Measurements from ENCODE around the gene CD302. TPM values are rescaled to one million over a fixed set of nuclear protein-coding genes. Genes with fewer than 3 reads are reported as not detected.

Gene CD302
- total and polyA plus RNA-seq, 2 of the 8 experiments (the other 6 are each of a cell fraction or from before 2014, with no cell fraction given): 0.76 to 0.79 TPM

DNA sequence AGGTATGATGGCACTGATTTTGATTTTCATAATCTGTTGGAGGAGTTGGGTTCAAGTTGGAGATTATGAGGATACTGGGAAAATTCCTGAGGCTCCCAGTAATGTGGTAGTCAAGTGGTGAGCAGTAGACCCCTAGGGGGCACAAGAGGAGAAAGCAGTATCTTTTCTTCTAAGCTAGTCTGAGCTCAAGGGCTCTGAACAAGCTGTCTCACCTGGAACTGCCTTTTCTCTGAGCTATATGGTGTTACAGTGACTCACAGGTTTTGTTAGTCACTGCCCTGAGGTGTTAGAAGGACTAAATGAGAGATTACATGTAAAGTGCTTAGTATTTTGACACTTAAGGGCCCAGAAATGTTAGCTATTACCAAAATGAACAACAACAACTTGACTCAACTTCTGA is 42.2 kb downstream of the CD302 start:
- H3K14ac ChIP-seq (ENCODE audit: insufficient read length): no peak overlapping the region
- no peak overlapping the region for H3K9ac ChIP-seq (replicated peaks in 1 of 4; ENCODE audit: extremely low read depth in 1 of 4, low read depth in 3 of 4, low read length in 3 of 4)
- peak in 1 of 2 experiments; percentile 25 for DNase-seq (ENCODE audit: low read depth in 1 of 2, low spot score in 2 of 2)

More for the DNA sequence above, 42.2 kb downstream of the CD302 start:
- ChIA-PET POLR2A (ENCODE audit: partially characterized antibody) (interaction anchor here (0.8 to 1.6 kb wide), 6 partner anchors 9 to 43 kb away, joined by 3 to 5 read pairs (median 3); partner anchors contain the start of gene MARCHF7), CTCF (ENCODE audit: partially characterized antibody) (interaction anchor here (0.5 to 5.0 kb wide), 20 partner anchors 9 to 409 kb away, joined by 3 to 27 read pairs (median 4); no protein-coding TSS in a partner anchor)
- Histone ChIP-seq H3K4ac (replicated peaks; ENCODE audit: insufficient read length, low read depth, low read length) (no peak overlapping the region), H2AK5ac (ENCODE audit: low read depth, low read length) (no peak overlapping the region), H3K56ac (replicated peaks; ENCODE audit: insufficient read length, low read depth, low read length) (no peak overlapping the region), H2BK20ac (ENCODE audit: low read length) (no peak overlapping the region), H3K23ac (ENCODE audit: insufficient read length) (no peak overlapping the region), H3K18ac (ENCODE audit: extremely low read depth, low read length) (no peak overlapping the region), H2BK5ac (ENCODE audit: low read depth, low read length) (no peak overlapping the region), H4K5ac (ENCODE audit: insufficient read length, low read depth, low read length) (no peak overlapping the region), H3K23me2 (ENCODE audit: low read depth, low read length) (no peaks in the 10 kb centered on the region; the same call in 1 of the 2 replicates), H3K4me1 (replicated peaks in 1 of 4; ENCODE audit: control insufficient read depth in 3 of 4, insufficient read depth in 4 of 4, low read length in 3 of 4) (no peaks in the 10 kb centered on the region), H3K4me2 (ENCODE audit: insufficient read depth in 1 of 2, low read depth in 2 of 2, low read length in 2 of 2) (no peak overlapping the region), H3K4me3 (ENCODE audit: extremely low read depth in 1 of 4, insufficient read depth in 2 of 4, low read depth in 3 of 4, low read length in 4 of 4) (no peak overlapping the region), H4K8ac (ENCODE audit: extremely low read depth, insufficient read depth, low read length) (no peak overlapping the region), H4K91ac (replicated peaks; ENCODE audit: insufficient read length, low read length) (no peak overlapping the region), H3K36me3 (ENCODE audit: control insufficient read depth in 2 of 4, insufficient read depth in 4 of 4, low read length in 3 of 4) (peaks cover 7 to 66% (median 33%) of the 10 kb centered on the region in 4 experiments), H2BK120ac (replicated peaks; ENCODE audit: low read depth, low read length) (no peak overlapping the region), H2BK12ac (ENCODE audit: low read depth, low read length) (no peak overlapping the region), H3K27ac (ENCODE audit: low read depth, low read length) (no peak overlapping the region), H3K27me3 (replicated peaks in 1 of 4; ENCODE audit: control insufficient read depth in 3 of 4, extremely low read depth in 1 of 4, insufficient read depth in 3 of 4, low read length in 3 of 4) (no peaks in the 10 kb centered on the region), H3K9me3 (ENCODE audit: insufficient read depth in 2 of 2, low read depth in 1 of 2, low read length in 1 of 2) (no peaks in the 10 kb centered on the region), H2AFZ (ENCODE audit: low read length) (no peak overlapping the region), H2BK15ac (ENCODE audit: low read length) (no peak overlapping the region), H4K20me1 (replicated peaks in 1 of 2; ENCODE audit: control insufficient read depth in 1 of 2, insufficient read depth in 2 of 2, low read length in 2 of 2) (peaks cover 4 to 5% of the 10 kb centered on the region in 2 experiments), H3K79me2 (ENCODE audit: control insufficient read depth in 1 of 2, insufficient read depth in 2 of 2, low read length in 2 of 2) (peaks cover 0 to 51% of the 10 kb centered on the region in 2 experiments; a peak in 2 of 4 replicates), H3K79me1 (ENCODE audit: low read depth, low read length) (no peaks in the 10 kb centered on the region; the same call in 1 of the 2 replicates)
- TF ChIP-seq TEAD4 (IDR thresholded peaks at IDR 0.05; ENCODE audit: low read depth, low read length) (0 out of 2 replicates have a peak, but pooled peaks have one; percentile 12), POU5F1 (IDR thresholded peaks at IDR 0.05; ENCODE audit: low read depth, low read length) (no peak), RAD21 (IDR thresholded peaks at IDR 0.05 in 1 of 2, conservative IDR thresholded peaks at IDR 0.05 in 1 of 2; ENCODE audit: low read depth in 2 of 2, low read length in 2 of 2) (peak; percentile 62 to 70), CTBP2 (IDR thresholded peaks at IDR 0.05; ENCODE audit: borderline replicate concordance, insufficient read depth, insufficient read length, low read length) (no peak), YY1 (IDR thresholded peaks at IDR 0.05; ENCODE audit: low read depth, low read length) (no peak)
- TF ChIP-seq, protein P1, sequence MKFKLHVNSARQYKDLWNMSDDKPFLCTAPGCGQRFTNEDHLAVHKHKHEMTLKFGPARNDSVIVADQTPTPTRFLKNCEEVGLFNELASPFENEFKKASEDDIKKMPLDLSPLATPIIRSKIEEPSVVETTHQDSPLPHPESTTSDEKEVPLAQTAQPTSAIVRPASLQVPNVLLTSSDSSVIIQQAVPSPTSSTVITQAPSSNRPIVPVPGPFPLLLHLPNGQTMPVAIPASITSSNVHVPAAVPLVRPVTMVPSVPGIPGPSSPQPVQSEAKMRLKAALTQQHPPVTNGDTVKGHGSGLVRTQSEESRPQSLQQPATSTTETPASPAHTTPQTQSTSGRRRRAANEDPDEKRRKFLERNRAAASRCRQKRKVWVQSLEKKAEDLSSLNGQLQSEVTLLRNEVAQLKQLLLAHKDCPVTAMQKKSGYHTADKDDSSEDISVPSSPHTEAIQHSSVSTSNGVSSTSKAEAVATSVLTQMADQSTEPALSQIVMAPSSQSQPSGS (IDR thresholded peaks at IDR 0.05; ENCODE audit: low read length): no peak
- TF ChIP-seq, protein P2, sequence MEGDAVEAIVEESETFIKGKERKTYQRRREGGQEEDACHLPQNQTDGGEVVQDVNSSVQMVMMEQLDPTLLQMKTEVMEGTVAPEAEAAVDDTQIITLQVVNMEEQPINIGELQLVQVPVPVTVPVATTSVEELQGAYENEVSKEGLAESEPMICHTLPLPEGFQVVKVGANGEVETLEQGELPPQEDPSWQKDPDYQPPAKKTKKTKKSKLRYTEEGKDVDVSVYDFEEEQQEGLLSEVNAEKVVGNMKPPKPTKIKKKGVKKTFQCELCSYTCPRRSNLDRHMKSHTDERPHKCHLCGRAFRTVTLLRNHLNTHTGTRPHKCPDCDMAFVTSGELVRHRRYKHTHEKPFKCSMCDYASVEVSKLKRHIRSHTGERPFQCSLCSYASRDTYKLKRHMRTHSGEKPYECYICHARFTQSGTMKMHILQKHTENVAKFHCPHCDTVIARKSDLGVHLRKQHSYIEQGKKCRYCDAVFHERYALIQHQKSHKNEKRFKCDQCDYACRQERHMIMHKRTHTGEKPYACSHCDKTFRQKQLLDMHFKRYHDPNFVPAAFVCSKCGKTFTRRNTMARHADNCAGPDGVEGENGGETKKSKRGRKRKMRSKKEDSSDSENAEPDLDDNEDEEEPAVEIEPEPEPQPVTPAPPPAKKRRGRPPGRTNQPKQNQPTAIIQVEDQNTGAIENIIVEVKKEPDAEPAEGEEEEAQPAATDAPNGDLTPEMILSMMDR (IDR thresholded peaks at IDR 0.05; ENCODE audit: control extremely low read depth in 1 of 3, insufficient read depth in 1 of 3, low read depth in 1 of 3, low read length in 3 of 3): peak in 2 of 3 experiments; percentile 66 to 79; a peak in 3 of 4 replicates
- FAIRE-seq: peak; percentile 32
